GM21447 (cell line): Measurements from ENCODE around the gene ADAMTS6.
"Not testable (repeated sequence)": the region's sequence is repeated elsewhere in the genome, so short reads cannot be mapped to it uniquely, and the experiment has no call there.

Experiments used
- ATAC-seq: cut with Tn5 transposase; IDR thresholded peaks from one replicate; pipeline ENCODE4 v1.9.1; 2021; ENCODE audit not compliant: unreplicated experiment

Gene ADAMTS6

GRCh38 chr5:65370505-65370904 lies 111.2 kb downstream of the ADAMTS6 start:
- not testable (repeated sequence) for ATAC-seq

GRCh38 chr5:65366655-65367054 lies 115.1 kb downstream of the ADAMTS6 start:
- no peak for ATAC-seq

GRCh38 chr5:65364907-65365306 lies 116.8 kb downstream of the ADAMTS6 start:
- no peak for ATAC-seq

GRCh38 chr5:65363499-65363898 lies 118.2 kb downstream of the ADAMTS6 start:
- no peak for ATAC-seq

- no peak for ATAC-seq
Measured at GRCh38 chr5:65359981-65360380, 121.7 kb downstream of the ADAMTS6 start.

- no peak for ATAC-seq
Measured at GRCh38 chr5:65359569-65359968, 122.2 kb downstream of the ADAMTS6 start.

- no peak for ATAC-seq
Measured at GRCh38 chr5:65356274-65356673, 125.4 kb downstream of the ADAMTS6 start.

- no peak for ATAC-seq
Measured at GRCh38 chr5:65355301-65355700, 126.4 kb downstream of the ADAMTS6 start.

- no peak for ATAC-seq
Measured at GRCh38 chr5:65341835-65342234, 139.9 kb downstream of the ADAMTS6 start.

GRCh38 chr5:65338606-65339151 lies 143.0 kb downstream of the ADAMTS6 start:
- ATAC-seq: no peak

- ATAC-seq: no peak
Measured at GRCh38 chr5:65334077-65334476, 147.6 kb downstream of the ADAMTS6 start.

- ATAC-seq: no peak
Measured at GRCh38 chr5:65332591-65332990, 149.1 kb downstream of the ADAMTS6 start.

GRCh38 chr5:65329266-65329665 lies 152.5 kb downstream of the ADAMTS6 start:
- ATAC-seq: no peak

GRCh38 chr5:65327582-65327981 lies 154.1 kb downstream of the ADAMTS6 start:
- ATAC-seq: no peak

GRCh38 chr5:65326922-65327321 lies 154.8 kb downstream of the ADAMTS6 start:
- ATAC-seq: no peak

GRCh38 chr5:65324226-65324625 lies 157.5 kb downstream of the ADAMTS6 start:
- ATAC-seq: no peak

- ATAC-seq: not testable (repeated sequence)
Measured at GRCh38 chr5:65320704-65321103, 161.0 kb downstream of the ADAMTS6 start.

GRCh38 chr5:65320250-65320649 lies 161.5 kb downstream of the ADAMTS6 start:
- ATAC-seq: no peak

GRCh38 chr5:65307931-65308330 lies 173.8 kb downstream of the ADAMTS6 start:
- ATAC-seq: no peak

GRCh38 chr5:65307088-65307487 lies 174.6 kb downstream of the ADAMTS6 start:
- no peak for ATAC-seq

- ATAC-seq: no peak
Measured at GRCh38 chr5:65305913-65306312, 175.8 kb downstream of the ADAMTS6 start.

GRCh38 chr5:65299861-65300260 lies 181.9 kb downstream of the ADAMTS6 start:
- no peak for ATAC-seq

- ATAC-seq: no peak
Measured at GRCh38 chr5:65296067-65296466, 185.7 kb downstream of the ADAMTS6 start.
